Nephron progenitor cell (in vitro differentiated cells): ENCODE data around the gene GATC.

ENCODE experiments used
- DNase-seq: peaks from one replicate; pipeline ENCODE4 v3.0.0; 2021
- H3K27ac Mint-ChIP-seq: 2 replicates; pipeline ENCODE4 v1.8.0; 2021; ENCODE audit warnings: mild to moderate bottlenecking, moderate library complexity, mixed read lengths
- H3K27me3 Mint-ChIP-seq: 2 replicates; pipeline ENCODE4 v1.8.0; 2021; ENCODE audit warnings: mild to moderate bottlenecking, low read depth, mixed read lengths; ENCODE audit not compliant: poor library complexity
- H3K36me3 Mint-ChIP-seq: 2 replicates; pipeline ENCODE4 v1.8.0; 2021; ENCODE audit warnings: low read depth, mixed read lengths
- H3K4me1 Mint-ChIP-seq: 2 replicates; pipeline ENCODE4 v1.8.0; 2021; ENCODE audit warnings: mixed read lengths
- H3K4me3 Mint-ChIP-seq: 2 replicates; pipeline ENCODE4 v1.8.0; 2021; ENCODE audit warnings: mild to moderate bottlenecking, moderate library complexity, mixed read lengths
- H3K9me3 Mint-ChIP-seq: 2 replicates; pipeline ENCODE4 v1.8.0; 2021; ENCODE audit warnings: mild to moderate bottlenecking, moderate library complexity, mixed read lengths
- CTCF ChIP-seq: fragments of 200-600 bp; sonication (generic); IDR thresholded peaks from 2 replicates; pipeline ENCODE4 v1.5.0; 2021; ENCODE audit warnings: antibody characterized with exemption

The GATC gene

GRCh38 chr12:120470150-120470784, 24.0 kb downstream of the GATC start:
- peak overlapping the region; percentile 26 for H3K27ac Mint-ChIP-seq
- peaks cover 70% of the 10 kb centered on the region for H3K4me1 Mint-ChIP-seq
- DNase-seq: peak; percentile 14
- H3K36me3 Mint-ChIP-seq: peaks cover 24% of the 10 kb centered on the region
- H3K4me3 Mint-ChIP-seq: peak overlapping the region; percentile 93
- H3K27me3 Mint-ChIP-seq: peaks cover 7% of the 10 kb centered on the region
- TF ChIP-seq CTCF: no peak
- H3K9me3 Mint-ChIP-seq: no peaks in the 10 kb centered on the region

GRCh38 chr12:120472521-120472920, 26.3 kb downstream of the GATC start:
- H3K9me3 Mint-ChIP-seq: no peaks in the 10 kb centered on the region
- peaks cover 7% of the 10 kb centered on the region for H3K27me3 Mint-ChIP-seq
- no peak overlapping the region for H3K27ac Mint-ChIP-seq
- H3K36me3 Mint-ChIP-seq: peaks cover 2% of the 10 kb centered on the region
- no peak for DNase-seq
- H3K4me1 Mint-ChIP-seq: peaks cover 61% of the 10 kb centered on the region
- H3K4me3 Mint-ChIP-seq: no peak overlapping the region
- TF ChIP-seq CTCF: no peak

- Mint-ChIP-seq H3K27me3 (peaks cover 7% of the 10 kb centered on the region), H3K9me3 (no peaks in the 10 kb centered on the region), H3K36me3 (no peaks in the 10 kb centered on the region), H3K4me1 (peaks cover 50% of the 10 kb centered on the region), H3K4me3 (peak overlapping the region; percentile 48), H3K27ac (peak overlapping the region; percentile 32)
- no peak for TF ChIP-seq CTCF
- no peak for DNase-seq
These were observed 27.8 kb downstream of the GATC start for GRCh38 chr12:120473807-120474615.

GRCh38 chr12:120474616-120474960, 28.3 kb downstream of the GATC start:
- H3K36me3 Mint-ChIP-seq: no peaks in the 10 kb centered on the region
- DNase-seq: no peak
- no peak for TF ChIP-seq CTCF
- peaks cover 50% of the 10 kb centered on the region for H3K4me1 Mint-ChIP-seq
- peak overlapping the region; percentile 49 for H3K4me3 Mint-ChIP-seq
- H3K27ac Mint-ChIP-seq: no peak overlapping the region
- H3K27me3 Mint-ChIP-seq: peaks cover 7% of the 10 kb centered on the region
- no peaks in the 10 kb centered on the region for H3K9me3 Mint-ChIP-seq

GRCh38 chr12:120475643-120476042, 29.4 kb downstream of the GATC start:
- Mint-ChIP-seq H3K27ac (no peak overlapping the region), H3K36me3 (no peaks in the 10 kb centered on the region), H3K4me3 (no peak overlapping the region), H3K9me3 (no peaks in the 10 kb centered on the region), H3K4me1 (peaks cover 43% of the 10 kb centered on the region), H3K27me3 (peaks cover 5% of the 10 kb centered on the region)
- TF ChIP-seq CTCF: no peak
- no peak for DNase-seq
